COLO829 (cell line): ENCODE measurements around the gene POLR1B.
"Not testable (repeated sequence)": the region's sequence is repeated elsewhere in the genome, so short reads cannot be mapped to it uniquely, and the experiment has no call there.

Experiments used
- DNase-seq: peaks from one replicate; pipeline ENCODE4 v3.0.0; 2012; ENCODE audit warnings: low spot score

Gene POLR1B

GRCh38 chr2:112541315-112542122, 746 bp upstream of the POLR1B start:
- DNase-seq, result no peak

- no peak for DNase-seq
Observed at GRCh38 chr2:112542984-112543661, 858 bp downstream of the POLR1B start.

GRCh38 chr2:112547333-112547732, 5.1 kb downstream of the POLR1B start:
- DNase-seq, result no peak

- DNase-seq, result no peak
Observed at GRCh38 chr2:112548980-112549379, 6.7 kb downstream of the POLR1B start.

GRCh38 chr2:112566104-112566503, 23.8 kb downstream of the POLR1B start:
- no peak for DNase-seq

GRCh38 chr2:112566508-112566907, 24.2 kb downstream of the POLR1B start:
- not testable (repeated sequence) for DNase-seq

GRCh38 chr2:112572005-112572404, 29.7 kb downstream of the POLR1B start:
- no peak for DNase-seq

- DNase-seq, result no peak
Observed at GRCh38 chr2:112577756-112578155, 35.5 kb downstream of the POLR1B start.

- no peak for DNase-seq
Observed at GRCh38 chr2:112579241-112579640, 37.0 kb downstream of the POLR1B start.

- DNase-seq, result no peak
Observed at GRCh38 chr2:112580084-112580483, 37.8 kb downstream of the POLR1B start.

GRCh38 chr2:112582314-112582746, 40.1 kb downstream of the POLR1B start:
- peak; percentile 45 for DNase-seq

GRCh38 chr2:112583497-112584133, 41.4 kb downstream of the POLR1B start:
- peak; percentile 28 for DNase-seq

GRCh38 chr2:112584134-112584890, 42.0 kb downstream of the POLR1B start, which contains the start of gene CHCHD5:
TSS of gene CHCHD5 (plus strand) at chr2:112584609. CDS start at chr2:112584648, 39 bp downstream.
- DNase-seq, result peak; percentile 91

- DNase-seq, result no peak
Observed at GRCh38 chr2:112584891-112585250, 42.6 kb downstream of the POLR1B start.

GRCh38 chr2:112585400-112585799, 43.1 kb downstream of the POLR1B start:
- DNase-seq, result no peak

GRCh38 chr2:112585873-112586464, 43.7 kb downstream of the POLR1B start:
- DNase-seq, result no peak

- DNase-seq, result no peak
Observed at GRCh38 chr2:112588611-112589045, 46.4 kb downstream of the POLR1B start.

GRCh38 chr2:112591413-112591812, 49.1 kb downstream of the POLR1B start:
- no peak for DNase-seq

- DNase-seq, result no peak
Observed at GRCh38 chr2:112593736-112594135, 51.5 kb downstream of the POLR1B start.

GRCh38 chr2:112597537-112598322, 55.5 kb downstream of the POLR1B start:
- no peak for DNase-seq

GRCh38 chr2:112600634-112601033, 58.4 kb downstream of the POLR1B start:
- no peak for DNase-seq
